ENCODE measurements around the gene UVRAG.

UVRAG gene

GRCh38 chr11:76124905-76125770, 310.1 kb downstream of the UVRAG start:
- no peak for DNase-seq

GRCh38 chr11:76129729-76130128, 314.7 kb downstream of the UVRAG start:
- no peak for DNase-seq

- DNase-seq, result no peak
Observed at GRCh38 chr11:76131142-76131541, 316.1 kb downstream of the UVRAG start.

- no peak for DNase-seq
Observed at GRCh38 chr11:76131671-76132631, 316.9 kb downstream of the UVRAG start.

GRCh38 chr11:76134239-76134638, 319.2 kb downstream of the UVRAG start:
- DNase-seq, result no peak

- DNase-seq, result no peak
Observed at GRCh38 chr11:76135491-76135890, 320.5 kb downstream of the UVRAG start.

GRCh38 chr11:76139314-76139713, 324.3 kb downstream of the UVRAG start:
- no peak for DNase-seq

GRCh38 chr11:76140912-76141574, 326.0 kb downstream of the UVRAG start:
- DNase-seq, result no peak

- DNase-seq, result no peak
Observed at GRCh38 chr11:76141901-76142588, 327.0 kb downstream of the UVRAG start.

- DNase-seq, result no peak
Observed at GRCh38 chr11:76143274-76143673, 328.3 kb downstream of the UVRAG start.

GRCh38 chr11:76147106-76147740, 332.2 kb downstream of the UVRAG start:
- DNase-seq, result no peak

- DNase-seq, result no peak
Observed at GRCh38 chr11:76148231-76148630, 333.2 kb downstream of the UVRAG start.

- DNase-seq, result no peak
Observed at GRCh38 chr11:76148941-76149613, 334.1 kb downstream of the UVRAG start.

GRCh38 chr11:76149713-76150112, 334.7 kb downstream of the UVRAG start:
- DNase-seq, result no peak

GRCh38 chr11:76150141-76150540, 335.1 kb downstream of the UVRAG start:
- DNase-seq, result no peak

GRCh38 chr11:76151556-76152085, 336.6 kb downstream of the UVRAG start:
- DNase-seq, result no peak

- no peak for DNase-seq
Observed at GRCh38 chr11:76152086-76152681, 337.2 kb downstream of the UVRAG start.

- no peak for DNase-seq
Observed at GRCh38 chr11:76152741-76153570, 337.9 kb downstream of the UVRAG start.

- DNase-seq, result no peak
Observed at GRCh38 chr11:76153571-76153923, 338.5 kb downstream of the UVRAG start.

Data from NCI-H1930 (cell line).